Measurements from ENCODE around the gene NKX2-4.

Gene NKX2-4

GRCh38 chr20:21358737-21359136 lies 38.6 kb downstream of the NKX2-4 start:
- no peak for DNase-seq (ENCODE audit: low read depth)

- DNase-seq (ENCODE audit: low read depth): no peak
These were observed 39.5 kb downstream of the NKX2-4 start for GRCh38 chr20:21357844-21358243.

GRCh38 chr20:21356386-21356785 lies 40.9 kb downstream of the NKX2-4 start:
- no peak for DNase-seq (ENCODE audit: low read depth)

- DNase-seq (ENCODE audit: low read depth): no peak
These were observed 41.3 kb downstream of the NKX2-4 start for GRCh38 chr20:21355981-21356380.

GRCh38 chr20:21353236-21353635 lies 44.1 kb downstream of the NKX2-4 start:
- DNase-seq (ENCODE audit: low read depth): no peak

- DNase-seq (ENCODE audit: low read depth): no peak
These were observed 44.6 kb downstream of the NKX2-4 start for GRCh38 chr20:21352703-21353102.

Data from stimulated activated CD8-positive, alpha-beta memory T cell treated with anti-CD3 and anti-CD28 coated beads, Interleukin-4, amount 100 ng/mL, for 24 hours (primary cell).